Thyroid gland (tissue), 4 donors: ENCODE data around the gene NOS1AP.

Source experiments
- POLR2A ChIP-seq, 2 donors: fragments of 450-650 bp; IDR thresholded peaks; one replicate each; pipeline ENCODE4 v1.6.1; 2017; ENCODE audit warnings: antibody characterized with exemption in 2 of 2, mild to moderate bottlenecking in 2 of 2, moderate library complexity in 1 of 2
- TF ChIP-seq, protein P1 (sequence below), 6 experiments: fragments of 200-600 bp in 3 of 6; fragments of 450-650 bp in 3 of 6; sonication (generic) in 3 of 6; IDR thresholded peaks; one replicate each; pipeline ENCODE4 v1.5.1; 2016 to 2019; ENCODE audit warnings: antibody characterized with exemption in 6 of 6, mild to moderate bottlenecking in 2 of 6, inconsistent platforms in 1 of 6, moderate library complexity in 1 of 6

- TF ChIP-seq, protein P1, sequence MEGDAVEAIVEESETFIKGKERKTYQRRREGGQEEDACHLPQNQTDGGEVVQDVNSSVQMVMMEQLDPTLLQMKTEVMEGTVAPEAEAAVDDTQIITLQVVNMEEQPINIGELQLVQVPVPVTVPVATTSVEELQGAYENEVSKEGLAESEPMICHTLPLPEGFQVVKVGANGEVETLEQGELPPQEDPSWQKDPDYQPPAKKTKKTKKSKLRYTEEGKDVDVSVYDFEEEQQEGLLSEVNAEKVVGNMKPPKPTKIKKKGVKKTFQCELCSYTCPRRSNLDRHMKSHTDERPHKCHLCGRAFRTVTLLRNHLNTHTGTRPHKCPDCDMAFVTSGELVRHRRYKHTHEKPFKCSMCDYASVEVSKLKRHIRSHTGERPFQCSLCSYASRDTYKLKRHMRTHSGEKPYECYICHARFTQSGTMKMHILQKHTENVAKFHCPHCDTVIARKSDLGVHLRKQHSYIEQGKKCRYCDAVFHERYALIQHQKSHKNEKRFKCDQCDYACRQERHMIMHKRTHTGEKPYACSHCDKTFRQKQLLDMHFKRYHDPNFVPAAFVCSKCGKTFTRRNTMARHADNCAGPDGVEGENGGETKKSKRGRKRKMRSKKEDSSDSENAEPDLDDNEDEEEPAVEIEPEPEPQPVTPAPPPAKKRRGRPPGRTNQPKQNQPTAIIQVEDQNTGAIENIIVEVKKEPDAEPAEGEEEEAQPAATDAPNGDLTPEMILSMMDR (IDR thresholded peaks at IDR 0.05): no peak
- TF ChIP-seq POLR2A (IDR thresholded peaks at IDR 0.05): no peak
Observed at GRCh38 chr1:162310337-162310736, 240.8 kb downstream of the NOS1AP start.
